A673 (cell line): ENCODE data around the gene SLC30A2.

ENCODE experiments used
- EZH2 ChIP-seq: fragments of 200-600 bp; sonication (generic); IDR thresholded peaks from 2 replicates; pipeline ENCODE4 v1.6.1; 2017; ENCODE audit warnings: borderline replicate concordance, low read depth, mild to moderate bottlenecking, mixed read lengths, antibody characterized with exemption, low read length; ENCODE audit not compliant: poor library complexity, severe bottlenecking
- TF ChIP-seq, protein P1 (sequence below): fragments of 300-800, 200-600 bp; sonication (generic); conservative IDR thresholded peaks from 2 replicates; pipeline ENCODE4 v1.5.1; 2017; ENCODE audit warnings: low read depth, mild to moderate bottlenecking, antibody characterized with exemption, low read length, moderate library complexity, mixed read lengths

DNA sequence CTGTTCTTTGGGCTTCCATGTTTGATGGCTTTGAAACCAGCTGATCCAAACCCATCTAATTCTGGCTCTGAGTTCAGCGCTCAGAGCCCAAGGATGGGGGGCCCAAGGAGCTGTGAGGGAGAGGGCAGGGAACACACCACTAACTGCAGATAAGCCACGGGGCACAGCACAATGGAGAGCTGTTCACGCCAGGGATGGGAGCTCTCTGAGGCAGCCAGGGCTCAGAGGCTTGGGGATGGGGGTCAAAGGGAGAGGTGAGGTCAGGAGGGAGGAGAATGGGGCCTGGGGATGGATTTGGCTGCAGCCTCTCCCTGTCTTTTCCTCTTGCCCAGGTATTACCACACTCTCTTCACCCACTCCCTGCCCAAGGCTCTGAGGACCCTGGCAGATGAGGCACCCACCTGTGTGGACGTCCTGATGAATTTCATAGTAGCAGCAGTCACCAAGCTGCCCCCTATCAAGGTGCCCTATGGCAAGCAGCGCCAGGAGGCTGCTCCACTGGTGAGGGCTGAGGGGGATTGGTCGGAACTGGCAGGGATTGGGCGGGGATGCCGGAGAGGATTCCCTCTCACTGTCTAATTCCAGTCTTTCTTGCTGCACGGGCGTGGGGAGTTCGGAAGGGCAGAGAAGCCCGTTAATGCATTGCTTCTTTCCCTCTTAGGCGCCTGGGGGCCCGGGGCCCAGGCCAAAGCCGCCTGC, 11.3 kb downstream of the SLC30A2 start:
- TF ChIP-seq, protein P1, sequence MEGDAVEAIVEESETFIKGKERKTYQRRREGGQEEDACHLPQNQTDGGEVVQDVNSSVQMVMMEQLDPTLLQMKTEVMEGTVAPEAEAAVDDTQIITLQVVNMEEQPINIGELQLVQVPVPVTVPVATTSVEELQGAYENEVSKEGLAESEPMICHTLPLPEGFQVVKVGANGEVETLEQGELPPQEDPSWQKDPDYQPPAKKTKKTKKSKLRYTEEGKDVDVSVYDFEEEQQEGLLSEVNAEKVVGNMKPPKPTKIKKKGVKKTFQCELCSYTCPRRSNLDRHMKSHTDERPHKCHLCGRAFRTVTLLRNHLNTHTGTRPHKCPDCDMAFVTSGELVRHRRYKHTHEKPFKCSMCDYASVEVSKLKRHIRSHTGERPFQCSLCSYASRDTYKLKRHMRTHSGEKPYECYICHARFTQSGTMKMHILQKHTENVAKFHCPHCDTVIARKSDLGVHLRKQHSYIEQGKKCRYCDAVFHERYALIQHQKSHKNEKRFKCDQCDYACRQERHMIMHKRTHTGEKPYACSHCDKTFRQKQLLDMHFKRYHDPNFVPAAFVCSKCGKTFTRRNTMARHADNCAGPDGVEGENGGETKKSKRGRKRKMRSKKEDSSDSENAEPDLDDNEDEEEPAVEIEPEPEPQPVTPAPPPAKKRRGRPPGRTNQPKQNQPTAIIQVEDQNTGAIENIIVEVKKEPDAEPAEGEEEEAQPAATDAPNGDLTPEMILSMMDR = no peak
- no peak for TF ChIP-seq EZH2
